MM.1S (cell line): Measurements from ENCODE around the gene CCDC91.

Experiments
- CTCF ChIP-seq: fragments of 300-600 bp; sonication (generic); IDR thresholded peaks from 2 replicates; pipeline ENCODE4 v1.5.1; 2016; ENCODE audit warnings: antibody characterized with exemption, low read length, mixed read lengths
- EZH2 ChIP-seq: fragments of 300-600 bp; sonication (generic); optimal IDR thresholded peaks from 2 replicates; pipeline ENCODE3; 2017; ENCODE audit warnings: low read depth, mild to moderate bottlenecking, antibody characterized with exemption, low read length, mixed read lengths

- TF ChIP-seq CTCF (peak; percentile 61), EZH2 (no peak)
Measured at GRCh38 chr12:28172434-28173030, 17.7 kb upstream of the CCDC91 start.
